Forelimb muscle (tissue), 1 donor: Measurements from ENCODE around the gene SNX32. TPM values are rescaled to one million over a fixed set of nuclear protein-coding genes. Genes with fewer than 3 reads are reported as not detected.
"Not testable (repeated sequence)": the region's sequence is repeated elsewhere in the genome, so short reads cannot be mapped to it uniquely, and the experiment has no call there.

ENCODE experiments used
- DNase-seq: peaks from one replicate; pipeline ENCODE4 v3.0.0-alpha.2; 2013; ENCODE audit warnings: low read depth
- polyA plus RNA-seq: library from polyadenylated mRNA; unstranded; fragments of 120-200 nt; gene quantifications from one replicate; pipeline ENCODE4 v1.2.1, GENCODE V29; 2013; ENCODE audit not compliant: insufficient read length

Gene SNX32
- polyA plus RNA-seq, 1 donor: 1.8 TPM

- DNase-seq: no peak
These were observed 10.8 kb upstream of the SNX32 start for GRCh38 chr11:65822776-65823528.

GRCh38 chr11:65826984-65827735 lies 6.6 kb upstream of the SNX32 start:
- no peak for DNase-seq

GRCh38 chr11:65829459-65829858 lies 4.3 kb upstream of the SNX32 start:
- no peak for DNase-seq

GRCh38 chr11:65832231-65832630 lies 1.5 kb upstream of the SNX32 start:
- DNase-seq: not testable (repeated sequence)

- DNase-seq: no peak
These were observed 439 bp downstream of the SNX32 start for GRCh38 chr11:65834202-65834601.

- no peak for DNase-seq
These were observed 8.4 kb downstream of the SNX32 start for GRCh38 chr11:65842144-65842543.

GRCh38 chr11:65843811-65844210 lies 10.0 kb downstream of the SNX32 start:
- DNase-seq: no peak

- no peak for DNase-seq
These were observed 10.6 kb downstream of the SNX32 start for GRCh38 chr11:65844231-65844872.

- no peak for DNase-seq
These were observed 14.0 kb downstream of the SNX32 start for GRCh38 chr11:65847746-65848145.

GRCh38 chr11:65848693-65849092 lies 14.9 kb downstream of the SNX32 start:
- not testable (repeated sequence) for DNase-seq

GRCh38 chr11:65849366-65849765 lies 15.6 kb downstream of the SNX32 start:
- DNase-seq: no peak

- DNase-seq: no peak
These were observed 16.0 kb downstream of the SNX32 start for GRCh38 chr11:65849771-65850216.

GRCh38 chr11:65850217-65851082 lies 16.7 kb downstream of the SNX32 start:
- DNase-seq: no peak

- no peak for DNase-seq
These were observed 17.4 kb downstream of the SNX32 start for GRCh38 chr11:65851083-65851579.

GRCh38 chr11:65851811-65852507 lies 18.2 kb downstream of the SNX32 start:
- no peak for DNase-seq

GRCh38 chr11:65852508-65853245 lies 18.9 kb downstream of the SNX32 start:
- DNase-seq: no peak

- no peak for DNase-seq
These were observed 19.6 kb downstream of the SNX32 start for GRCh38 chr11:65853246-65853979.

GRCh38 chr11:65854161-65854592 lies 20.4 kb downstream of the SNX32 start:
- no peak for DNase-seq
